ENCODE data around the gene OAT. TPM values are rescaled to one million over a fixed set of nuclear protein-coding genes. Genes with fewer than 3 reads are reported as not detected.

The OAT gene
- total and polyA plus RNA-seq, 10 of the 15 experiments (the other 5 are each of a cell fraction or from before 2014, with no cell fraction given) = 1.2 to 9.8 (median 1.6) TPM

- ChIA-PET SMC1A (ENCODE audit: uncharacterized antibody, unreplicated experiment) (interaction anchor here (1.1 to 2.1 kb wide), 5 partner anchors 9 to 389 kb away, joined by 3 to 6 read pairs (median 5); no protein-coding TSS in a partner anchor), CTCF (interaction anchor here (0.6 to 1.4 kb wide), 4 partner anchors 13 to 389 kb away, joined by 3 to 6 read pairs (median 4); no protein-coding TSS in a partner anchor), POLR2A (interaction anchor here (0.6 kb wide), 1 partner anchor 389 kb away, joined by 4 read pairs; no protein-coding TSS in a partner anchor), RAD21 (ENCODE audit: unreplicated experiment) (interaction anchor here (1.4 to 3.3 kb wide), 2 partner anchors 355 to 388 kb away, joined by 5 to 13 read pairs; no protein-coding TSS in a partner anchor)
- Histone ChIP-seq H4K20me1 (ENCODE audit: control insufficient read depth, insufficient read depth) (no peaks in the 10 kb centered on the region), H3K9ac (ENCODE audit: control insufficient read depth, insufficient read depth, low read length) (no peak overlapping the region), H3K36me3 (ENCODE audit: control insufficient read depth in 2 of 2, insufficient read depth in 2 of 2, low read length in 1 of 2) (no peaks in the 10 kb centered on the region), H3K27ac (ENCODE audit: control insufficient read depth, insufficient read depth) (no peak overlapping the region), H3K4me2 (ENCODE audit: control insufficient read depth, insufficient read depth) (no peak overlapping the region), H3K27me3 (replicated peaks in 1 of 2; ENCODE audit: control insufficient read depth in 2 of 2, insufficient read depth in 2 of 2, low read length in 1 of 2) (peaks cover 7 to 10% of the 10 kb centered on the region in 2 experiments), H2AFZ (ENCODE audit: control insufficient read depth, low read depth, low read length) (no peak overlapping the region), H3K9me3 (replicated peaks; ENCODE audit: control insufficient read depth, insufficient read depth, low read length) (no peaks in the 10 kb centered on the region), H3K4me3 (no peak overlapping the region), H3K4me1 (ENCODE audit: control insufficient read depth, insufficient read depth, low read length) (no peaks in the 10 kb centered on the region), H3K79me2 (ENCODE audit: control insufficient read depth, insufficient read depth, low read length) (no peaks in the 10 kb centered on the region)
- WGBS (ENCODE audit: insufficient coverage, insufficient replicate concordance, low lambda C conversion rate, missing lambda C conversion rate) = 29% methylated on average over 6 of the region's 6 CpGs
- in situ Hi-C loops (cut with MboI) = loop anchor here (10.0 kb wide), 1 partner anchor 799 kb away; no protein-coding TSS in a partner anchor
- intact Hi-C loops (cut with micrococcal nuclease; ENCODE audit: unreplicated experiment) = loop anchor here (10.0 kb wide), 1 partner anchor 129 kb away; no protein-coding TSS in a partner anchor
- BruUV-seq (replicated peaks) = no TSS peak
- DNase-seq (ENCODE audit: low read depth, low spot score) = no peak
- ATAC-seq = no peak
- TF ChIP-seq RAD21 (IDR thresholded peaks at IDR 0.05; ENCODE audit: insufficient read depth, low read depth, low read length) (no peak), GABPA (IDR thresholded peaks at IDR 0.05; ENCODE audit: low read depth) (no peak), STAT3 (IDR thresholded peaks at IDR 0.05; ENCODE audit: low read depth, low read length) (no peak), CEBPB (IDR thresholded peaks at IDR 0.05; ENCODE audit: borderline replicate concordance in 1 of 2, low read depth in 2 of 2, low read length in 2 of 2) (no peak), ATF7 (IDR thresholded peaks at IDR 0.05; ENCODE audit: low read depth) (no peak), MLLT1 (IDR thresholded peaks at IDR 0.05) (no peak), SRF (IDR thresholded peaks at IDR 0.05; ENCODE audit: low read depth in 2 of 2, low read length in 2 of 2) (no peak), ZNF274 (IDR thresholded peaks at IDR 0.05; ENCODE audit: insufficient read depth, insufficient read length) (no peak), DPF2 (IDR thresholded peaks at IDR 0.05) (no peak), PAX5 (IDR thresholded peaks at IDR 0.05; ENCODE audit: borderline replicate concordance, low read depth, low read length) (no peak)
- no peak for FAIRE-seq
These were observed 35.2 kb downstream of the OAT start for GRCh38 chr10:124383496-124383895.

Data from GM12878 (cell line).